ENCODE measurements around the gene NKX6-2. TPM values are rescaled to one million over a fixed set of nuclear protein-coding genes. Genes with fewer than 3 reads are reported as not detected.

NKX6-2 gene
- total RNA-seq, 1 donor from 2014 or later, result not detected

DNA sequence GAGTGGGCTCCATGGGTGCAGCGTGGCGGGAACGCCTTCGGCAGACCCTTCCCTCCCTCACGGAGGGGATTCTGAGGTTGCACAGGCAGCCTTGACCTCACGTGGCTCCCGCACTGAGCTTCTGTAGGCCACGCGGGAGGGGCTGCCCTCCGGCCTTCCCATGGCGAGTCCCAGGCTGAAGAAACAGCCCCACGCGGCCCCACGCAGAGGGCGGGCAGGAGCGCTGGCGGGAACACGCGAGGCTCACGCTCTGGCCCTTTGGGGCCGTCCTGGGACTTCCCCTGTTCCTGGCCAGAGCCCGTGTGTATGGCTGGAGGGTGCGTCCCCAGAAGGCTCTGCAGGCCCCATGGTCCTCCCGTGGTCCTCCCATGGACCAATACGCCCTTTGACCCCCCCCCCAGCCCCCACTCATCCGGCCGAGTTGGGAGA lies 21.7 kb upstream of the NKX6-2 start:
- H3K27me3 ChIP-seq, result no peaks in the 10 kb centered on the region
- H3K36me3 ChIP-seq, result no peaks in the 10 kb centered on the region
- no peaks in the 10 kb centered on the region for H3K79me2 ChIP-seq (ENCODE audit: low read depth)
- H3K27me3 Mint-ChIP-seq (ENCODE audit: insufficient read depth, low read depth), result peaks cover 5% of the 10 kb centered on the region
- no peak overlapping the region for H3K4me3 Mint-ChIP-seq
- no peaks in the 10 kb centered on the region for H4K20me1 ChIP-seq (ENCODE audit: low read depth)
- no peak for DNase-seq (ENCODE audit: low spot score)
- H3K36me3 Mint-ChIP-seq, result no peaks in the 10 kb centered on the region
- H3K9ac ChIP-seq, result no peak overlapping the region
- peaks cover 9% of the 10 kb centered on the region for H3K4me1 Mint-ChIP-seq
- no peak overlapping the region for H2AFZ ChIP-seq (replicated peaks)
- no peak for TF ChIP-seq CTCF (IDR thresholded peaks at IDR 0.05)
- no peak for TF ChIP-seq EZH2 (IDR thresholded peaks at IDR 0.05)
- no peak for TF ChIP-seq EZH2phosphoT487 (IDR thresholded peaks at IDR 0.05)
- H3F3A ChIP-seq (ENCODE audit: low read depth), result no peaks in the 10 kb centered on the region
- H3K4me1 ChIP-seq, result no peaks in the 10 kb centered on the region
- H3K9me3 Mint-ChIP-seq, result no peaks in the 10 kb centered on the region
- H3K4me3 ChIP-seq, result no peak overlapping the region
- no peak overlapping the region for H3K27ac ChIP-seq
- no peaks in the 10 kb centered on the region for H3K9me3 ChIP-seq (ENCODE audit: low read depth)
- H3K4me2 ChIP-seq, result no peak overlapping the region
- no peak overlapping the region for H3K27ac Mint-ChIP-seq

DNA sequence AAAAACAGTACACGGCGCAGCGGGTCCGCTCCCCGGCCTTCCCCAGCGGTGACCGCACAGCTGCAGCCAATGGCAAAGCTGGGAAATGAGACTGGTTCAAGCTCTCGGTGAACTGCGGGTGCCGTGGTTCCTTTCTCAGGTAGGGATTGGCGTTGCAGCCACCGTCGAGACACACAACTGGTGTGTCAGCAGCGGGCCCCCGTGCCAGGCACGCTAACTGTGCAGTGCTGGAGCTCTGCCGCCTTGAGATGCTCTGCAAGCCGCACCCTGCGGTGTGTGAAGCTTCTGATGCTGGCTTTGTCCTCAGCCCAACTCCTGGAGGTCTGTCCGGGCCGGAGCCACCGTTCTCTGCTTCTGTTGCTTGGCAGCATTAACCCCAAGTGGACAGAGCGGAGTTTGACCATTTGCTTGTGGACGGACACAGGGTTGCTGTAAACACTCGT lies 20.6 kb upstream of the NKX6-2 start:
- Histone ChIP-seq H3K4me1 (no peaks in the 10 kb centered on the region), H2AFZ (replicated peaks) (no peak overlapping the region), H3K9ac (no peak overlapping the region), H3K9me3 (ENCODE audit: low read depth) (no peaks in the 10 kb centered on the region), H3K27ac (no peak overlapping the region), H3K27me3 (no peaks in the 10 kb centered on the region), H4K20me1 (ENCODE audit: low read depth) (no peaks in the 10 kb centered on the region), H3K4me3 (no peak overlapping the region), H3K4me2 (no peak overlapping the region), H3F3A (ENCODE audit: low read depth) (no peaks in the 10 kb centered on the region), H3K79me2 (ENCODE audit: low read depth) (no peaks in the 10 kb centered on the region), H3K36me3 (no peaks in the 10 kb centered on the region)
- H3K27me3 Mint-ChIP-seq (ENCODE audit: insufficient read depth, low read depth), result peaks cover 8% of the 10 kb centered on the region
- TF ChIP-seq EZH2phosphoT487 (IDR thresholded peaks at IDR 0.05) (no peak), CTCF (IDR thresholded peaks at IDR 0.05) (no peak), EZH2 (IDR thresholded peaks at IDR 0.05) (no peak)
- H3K4me3 Mint-ChIP-seq, result no peak overlapping the region
- DNase-seq (ENCODE audit: low spot score), result no peak
- peaks cover 9% of the 10 kb centered on the region for H3K4me1 Mint-ChIP-seq
- no peaks in the 10 kb centered on the region for H3K9me3 Mint-ChIP-seq
- no peak overlapping the region for H3K27ac Mint-ChIP-seq
- no peaks in the 10 kb centered on the region for H3K36me3 Mint-ChIP-seq

GRCh38 chr10:132806110-132806509 lies 20.2 kb upstream of the NKX6-2 start:
- no peaks in the 10 kb centered on the region for H3K27me3 ChIP-seq
- no peak overlapping the region for H2AFZ ChIP-seq (replicated peaks)
- no peak overlapping the region for H3K27ac ChIP-seq
- H3K4me1 ChIP-seq, result no peaks in the 10 kb centered on the region
- H4K20me1 ChIP-seq (ENCODE audit: low read depth), result no peaks in the 10 kb centered on the region
- no peak overlapping the region for H3K4me3 Mint-ChIP-seq
- no peak overlapping the region for H3K4me3 ChIP-seq
- H3K36me3 Mint-ChIP-seq, result no peaks in the 10 kb centered on the region
- H3K4me1 Mint-ChIP-seq, result peaks cover 9% of the 10 kb centered on the region
- H3K9me3 ChIP-seq (ENCODE audit: low read depth), result no peaks in the 10 kb centered on the region
- H3K27ac Mint-ChIP-seq, result no peak overlapping the region
- no peak overlapping the region for H3K9ac ChIP-seq
- TF ChIP-seq CTCF (IDR thresholded peaks at IDR 0.05), result no peak
- no peak for TF ChIP-seq EZH2phosphoT487 (IDR thresholded peaks at IDR 0.05)
- no peak for TF ChIP-seq EZH2 (IDR thresholded peaks at IDR 0.05)
- no peak overlapping the region for H3K4me2 ChIP-seq
- peaks cover 8% of the 10 kb centered on the region for H3K27me3 Mint-ChIP-seq (ENCODE audit: insufficient read depth, low read depth)
- no peak for DNase-seq (ENCODE audit: low spot score)
- no peaks in the 10 kb centered on the region for H3K79me2 ChIP-seq (ENCODE audit: low read depth)
- H3K9me3 Mint-ChIP-seq, result no peaks in the 10 kb centered on the region
- no peaks in the 10 kb centered on the region for H3F3A ChIP-seq (ENCODE audit: low read depth)
- no peaks in the 10 kb centered on the region for H3K36me3 ChIP-seq

All from neural progenitor cell (in vitro differentiated cells).